HG02840 (cell line): ENCODE results near the gene ITPR2.
A peak's percentile ranks its signal among the peaks of the same experiment; 100 is the strongest.
"Not testable (repeated sequence)": the region's sequence is repeated elsewhere in the genome, so short reads cannot be mapped to it uniquely, and the experiment has no call there.

Source experiments
- ATAC-seq: cut with Tn5 transposase; IDR thresholded peaks from one replicate; pipeline ENCODE4 v1.9.1; 2021; ENCODE audit warnings: mild to moderate bottlenecking, moderate library complexity, moderate number of reproducible peaks; ENCODE audit not compliant: unreplicated experiment, low FRiP score

Gene ITPR2

DNA sequence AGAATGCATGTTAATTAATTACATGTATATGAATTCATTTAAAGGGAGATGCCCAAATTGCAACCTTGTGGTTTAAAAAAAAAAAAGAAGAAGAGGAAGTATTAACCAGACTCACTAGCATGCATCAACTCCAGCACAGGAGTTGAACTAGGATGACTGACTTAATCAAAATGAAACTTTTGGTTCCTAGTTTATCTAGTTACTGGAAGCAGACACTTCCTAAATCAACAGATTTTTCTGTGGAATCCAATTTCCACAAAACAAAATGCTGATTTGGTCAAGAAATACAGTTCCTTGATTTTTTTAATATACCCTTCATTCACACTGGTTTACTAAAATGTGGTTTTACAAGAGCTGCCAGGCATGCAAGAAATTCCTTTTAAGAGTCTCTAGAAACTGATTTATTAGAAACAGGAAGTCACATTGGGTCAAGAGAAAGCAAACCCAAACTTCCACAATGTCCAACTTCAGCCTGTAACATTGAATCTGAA lies 41.6 kb downstream of the ITPR2 start:
- peak; percentile 72 for ATAC-seq

DNA sequence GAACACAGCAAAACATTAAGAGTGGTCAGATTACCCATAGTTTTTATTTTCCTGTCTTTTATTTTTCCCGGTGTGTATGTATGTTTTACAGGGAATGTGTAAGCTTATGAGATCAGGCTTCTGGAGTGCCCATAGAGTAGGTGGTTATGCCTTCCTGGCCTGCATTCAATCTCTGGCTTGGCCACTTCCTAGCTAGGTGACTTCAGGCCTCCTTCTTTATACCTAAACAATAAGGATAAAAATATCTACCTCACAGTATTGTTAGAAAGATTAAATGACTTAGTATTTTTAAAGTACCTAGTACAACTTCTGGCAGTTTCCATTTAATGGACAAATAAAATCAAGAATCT lies 42.4 kb downstream of the ITPR2 start:
- no peak for ATAC-seq

- no peak for ATAC-seq
These were observed 43.0 kb downstream of the ITPR2 start for GRCh38 chr12:26789731-26790644.

- ATAC-seq = no peak
These were observed 46.0 kb downstream of the ITPR2 start for GRCh38 chr12:26786865-26787514.

- ATAC-seq = no peak
These were observed 46.5 kb downstream of the ITPR2 start for GRCh38 chr12:26786491-26786864.

DNA sequence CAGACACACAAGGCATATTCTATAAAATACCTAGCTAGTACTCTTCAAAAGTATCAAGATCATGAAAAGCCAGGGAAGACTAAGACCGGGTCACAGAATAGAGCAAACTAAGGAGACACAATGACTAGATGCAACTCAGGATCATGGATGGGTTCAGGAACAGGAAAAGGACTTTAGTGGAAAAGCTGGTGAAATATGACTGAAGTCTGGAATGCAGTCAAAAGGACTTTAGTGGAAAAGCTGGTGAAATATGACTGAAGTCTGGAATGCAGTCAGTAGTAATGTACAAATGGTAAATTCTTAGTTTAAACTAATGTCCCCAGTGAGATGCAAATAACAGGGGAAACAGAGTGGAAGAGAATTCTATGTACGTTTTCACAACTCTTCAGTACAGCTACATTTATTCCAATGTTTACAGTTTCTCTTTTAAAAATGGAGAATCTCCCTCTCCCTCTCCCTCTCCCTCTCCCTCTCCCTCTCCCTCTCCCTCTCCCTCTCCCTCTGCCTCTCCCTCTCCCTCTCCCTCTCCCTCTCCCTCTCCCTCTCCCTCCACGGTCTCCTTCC lies 49.1 kb downstream of the ITPR2 start:
- ATAC-seq = not testable (repeated sequence)

GRCh38 chr12:26783131-26783526 lies 49.9 kb downstream of the ITPR2 start:
- ATAC-seq = no peak

GRCh38 chr12:26782372-26783130 lies 50.4 kb downstream of the ITPR2 start:
- no peak for ATAC-seq

DNA sequence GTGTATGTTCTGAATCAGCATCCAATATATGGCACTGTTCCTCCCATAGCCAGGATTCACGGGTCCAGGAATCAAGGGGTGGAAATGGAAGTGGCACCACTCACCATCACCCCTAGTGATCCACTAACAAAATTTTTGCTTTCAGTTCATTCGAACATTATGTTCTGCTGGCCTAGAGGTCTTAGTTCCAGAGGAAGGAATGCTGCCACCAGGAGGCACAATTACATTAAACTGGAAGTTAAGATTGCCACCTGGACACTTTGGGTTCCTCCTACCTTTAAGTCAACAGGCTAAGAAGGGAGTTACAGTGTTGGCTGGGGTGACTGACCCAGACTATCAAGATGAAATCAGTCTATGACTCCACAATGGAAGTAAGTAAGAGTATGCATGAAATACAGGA lies 52.3 kb downstream of the ITPR2 start:
- ATAC-seq = not testable (repeated sequence)

DNA sequence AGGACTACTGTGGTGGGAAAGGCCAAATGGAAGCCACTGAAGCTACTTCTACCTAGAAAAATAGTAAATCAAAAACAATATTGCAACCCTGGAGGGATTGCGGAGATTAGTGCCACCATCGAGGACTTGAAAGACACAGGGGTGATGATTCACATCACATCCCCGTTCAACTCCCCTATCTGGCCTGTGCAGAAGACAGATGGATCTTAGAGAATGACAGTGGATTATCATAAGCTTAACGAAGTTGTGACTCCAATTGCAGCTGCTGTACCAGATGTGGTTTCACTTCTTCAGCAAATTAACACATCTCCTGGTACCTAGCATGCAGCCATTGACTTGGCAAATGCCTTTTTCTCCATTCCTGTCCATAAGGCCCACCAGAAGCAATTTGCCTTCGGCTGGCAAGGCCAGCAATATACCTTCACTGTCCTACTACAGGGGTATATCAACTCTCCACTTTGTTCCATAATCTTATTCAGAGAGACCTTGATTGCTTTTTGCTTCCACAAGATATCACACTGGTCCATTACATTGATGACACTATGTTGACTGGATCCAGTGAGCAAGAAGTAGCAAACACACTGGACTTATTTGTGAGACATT lies 54.7 kb downstream of the ITPR2 start:
- not testable (repeated sequence) for ATAC-seq

- ATAC-seq = no peak
These were observed 55.8 kb downstream of the ITPR2 start for GRCh38 chr12:26777236-26777635.

DNA sequence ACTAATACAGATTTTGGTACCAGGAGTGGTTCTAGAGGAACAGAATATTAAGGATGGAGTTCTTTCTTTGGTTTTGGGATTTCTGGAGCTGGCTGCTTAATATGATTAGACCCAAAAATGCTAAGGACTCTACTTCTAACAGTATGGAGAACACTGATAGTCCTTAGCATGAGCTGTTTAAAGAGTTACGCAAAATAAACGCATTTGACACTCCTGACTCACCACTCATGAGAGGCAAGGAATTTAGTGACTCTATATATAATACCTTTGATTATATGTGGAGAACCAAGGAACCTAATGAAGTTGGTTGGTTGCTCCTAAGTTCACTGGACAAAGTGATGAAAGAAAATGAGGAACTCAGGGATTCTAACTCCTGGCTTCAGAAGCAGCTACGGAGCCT lies 57.0 kb downstream of the ITPR2 start:
- not testable (repeated sequence) for ATAC-seq

GRCh38 chr12:26773313-26774104 lies 59.5 kb downstream of the ITPR2 start:
- no peak for ATAC-seq

- ATAC-seq = no peak
These were observed 61.1 kb downstream of the ITPR2 start for GRCh38 chr12:26771861-26772260.

GRCh38 chr12:26770239-26771070 lies 62.5 kb downstream of the ITPR2 start:
- no peak for ATAC-seq

GRCh38 chr12:26769611-26770010 lies 63.4 kb downstream of the ITPR2 start:
- no peak for ATAC-seq

DNA sequence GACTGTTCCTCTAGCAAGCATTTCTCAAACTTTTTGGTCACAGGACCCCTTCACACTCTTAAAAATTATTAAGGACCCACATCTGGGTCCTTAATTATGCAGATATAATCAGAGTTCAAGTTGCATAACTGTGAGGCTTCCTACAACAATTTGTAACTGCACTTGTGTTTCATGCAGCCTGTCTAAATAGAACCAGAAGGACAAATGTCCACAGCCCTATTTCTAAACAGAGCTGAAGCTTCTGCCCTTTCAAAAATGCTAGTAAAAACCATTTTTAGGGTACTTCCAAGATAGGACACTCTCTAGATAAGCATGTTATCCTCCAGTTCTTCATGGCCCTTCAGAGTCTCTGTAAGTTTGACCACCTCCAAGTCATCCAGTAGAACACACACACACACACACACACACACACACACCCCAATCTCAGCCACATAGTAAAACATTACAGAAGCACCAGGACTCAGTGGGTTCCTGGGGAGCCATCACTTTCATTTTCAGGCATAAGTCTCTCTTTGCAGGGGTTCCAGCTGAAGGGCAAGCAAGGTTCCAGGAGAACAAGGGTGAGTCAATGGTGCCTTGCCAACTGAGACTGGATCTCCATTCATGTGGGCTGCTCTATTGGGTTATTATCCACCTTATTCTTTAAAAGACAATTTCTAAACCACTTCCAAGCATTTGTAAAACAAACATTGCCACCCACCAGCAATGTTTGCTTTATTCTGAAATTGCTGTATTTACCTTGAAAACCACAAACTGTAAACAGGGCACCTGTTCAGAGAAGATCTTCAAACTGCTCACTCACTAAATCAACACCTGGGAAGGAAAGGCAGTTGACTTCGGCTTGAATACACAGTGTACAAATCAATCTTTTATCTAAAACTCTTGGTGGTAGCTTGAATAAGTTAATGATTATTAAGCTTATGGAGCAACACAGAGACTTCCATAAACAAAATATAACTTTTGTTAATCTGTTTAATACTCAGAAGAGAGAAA lies 64.1 kb downstream of the ITPR2 start:
- ATAC-seq = peak; percentile 56
